ENCODE results near the gene ANXA11. TPM values are rescaled to one million over a fixed set of nuclear protein-coding genes. Genes with fewer than 3 reads are reported as not detected.

Gene ANXA11
- total RNA-seq, 2 donors from 2014 or later, result 158 to 174 TPM

DNA sequence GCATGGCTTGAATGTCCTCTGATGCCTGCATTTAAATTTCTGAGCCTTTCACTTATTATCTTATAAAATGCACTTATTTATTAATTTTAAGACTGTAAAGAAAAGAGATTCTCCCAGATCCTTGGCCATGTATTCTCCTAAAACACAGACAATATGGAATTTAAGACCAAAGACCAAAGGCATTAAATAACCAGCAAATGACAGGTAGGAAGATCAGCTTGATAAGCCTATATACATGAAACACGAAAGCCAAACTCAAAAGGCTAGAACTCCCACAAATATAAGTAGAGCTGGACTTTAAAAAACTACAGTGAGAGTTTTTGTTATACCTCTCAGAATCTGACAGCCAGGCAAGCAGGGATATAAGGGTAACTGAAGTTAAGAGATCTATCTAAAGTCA is 5.1 kb downstream of the ANXA11 start:
- 44% methylated on average over 1 of the region's 1 CpG for WGBS

DNA sequence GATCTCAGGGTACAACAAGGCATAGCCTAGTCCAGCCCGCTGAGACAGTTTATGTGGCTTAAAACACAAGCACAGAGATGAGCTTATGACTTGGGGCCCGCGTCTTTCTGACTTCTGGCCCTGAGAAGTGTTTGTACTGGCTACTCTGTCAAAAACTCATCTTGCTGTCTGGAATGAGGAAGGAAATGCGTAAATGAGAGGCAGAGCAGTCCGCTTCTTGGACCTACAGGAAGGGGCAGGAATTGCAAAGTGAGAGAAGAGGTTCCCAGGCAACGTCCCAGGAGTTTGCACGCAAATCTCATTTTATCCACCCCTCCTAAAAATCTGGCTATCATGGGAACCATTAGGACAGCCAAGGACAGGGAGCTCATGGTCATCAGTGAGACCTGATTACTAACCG is 5.5 kb downstream of the ANXA11 start:
- peaks cover 14% of the 10 kb centered on the region for H3K4me1 ChIP-seq (replicated peaks)
- no peaks in the 10 kb centered on the region for H3K36me3 ChIP-seq
- H3K27ac ChIP-seq, result peak overlapping the region; percentile 32 to 48
- no peaks in the 10 kb centered on the region for H3K27me3 ChIP-seq (replicated peaks; ENCODE audit: insufficient read depth)
- 40% methylated on average over 8 of the region's 8 CpGs for WGBS
- no peak for DNase-seq (ENCODE audit: low spot score)
- intact Hi-C loops (cut with DNase I), result no loop called here
- no peaks in the 10 kb centered on the region for H3K9me3 ChIP-seq
- H3K4me3 ChIP-seq, result no peak overlapping the region
- TF ChIP-seq, protein P1, sequence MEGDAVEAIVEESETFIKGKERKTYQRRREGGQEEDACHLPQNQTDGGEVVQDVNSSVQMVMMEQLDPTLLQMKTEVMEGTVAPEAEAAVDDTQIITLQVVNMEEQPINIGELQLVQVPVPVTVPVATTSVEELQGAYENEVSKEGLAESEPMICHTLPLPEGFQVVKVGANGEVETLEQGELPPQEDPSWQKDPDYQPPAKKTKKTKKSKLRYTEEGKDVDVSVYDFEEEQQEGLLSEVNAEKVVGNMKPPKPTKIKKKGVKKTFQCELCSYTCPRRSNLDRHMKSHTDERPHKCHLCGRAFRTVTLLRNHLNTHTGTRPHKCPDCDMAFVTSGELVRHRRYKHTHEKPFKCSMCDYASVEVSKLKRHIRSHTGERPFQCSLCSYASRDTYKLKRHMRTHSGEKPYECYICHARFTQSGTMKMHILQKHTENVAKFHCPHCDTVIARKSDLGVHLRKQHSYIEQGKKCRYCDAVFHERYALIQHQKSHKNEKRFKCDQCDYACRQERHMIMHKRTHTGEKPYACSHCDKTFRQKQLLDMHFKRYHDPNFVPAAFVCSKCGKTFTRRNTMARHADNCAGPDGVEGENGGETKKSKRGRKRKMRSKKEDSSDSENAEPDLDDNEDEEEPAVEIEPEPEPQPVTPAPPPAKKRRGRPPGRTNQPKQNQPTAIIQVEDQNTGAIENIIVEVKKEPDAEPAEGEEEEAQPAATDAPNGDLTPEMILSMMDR (IDR thresholded peaks at IDR 0.05), result peak in 2 of 4 experiments; percentile 25 to 46
- TF ChIP-seq POLR2A (IDR thresholded peaks at IDR 0.05), result no peak
- TF ChIP-seq POLR2AphosphoS5 (IDR thresholded peaks at IDR 0.05), result peak; percentile 61

More for the DNA sequence above, 5.1 kb downstream of the ANXA11 start:
- Histone ChIP-seq H3K9me3 (no peaks in the 10 kb centered on the region), H3K27me3 (replicated peaks; ENCODE audit: insufficient read depth) (no peaks in the 10 kb centered on the region), H3K36me3 (no peaks in the 10 kb centered on the region), H3K27ac (peak overlapping the region; percentile 32 to 48), H3K4me1 (replicated peaks) (peaks cover 14% of the 10 kb centered on the region), H3K4me3 (no peak overlapping the region)
- intact Hi-C loops (cut with DNase I), result no loop called here
- no peak for TF ChIP-seq POLR2A (IDR thresholded peaks at IDR 0.05)
- DNase-seq (ENCODE audit: low spot score), result no peak

DNA sequence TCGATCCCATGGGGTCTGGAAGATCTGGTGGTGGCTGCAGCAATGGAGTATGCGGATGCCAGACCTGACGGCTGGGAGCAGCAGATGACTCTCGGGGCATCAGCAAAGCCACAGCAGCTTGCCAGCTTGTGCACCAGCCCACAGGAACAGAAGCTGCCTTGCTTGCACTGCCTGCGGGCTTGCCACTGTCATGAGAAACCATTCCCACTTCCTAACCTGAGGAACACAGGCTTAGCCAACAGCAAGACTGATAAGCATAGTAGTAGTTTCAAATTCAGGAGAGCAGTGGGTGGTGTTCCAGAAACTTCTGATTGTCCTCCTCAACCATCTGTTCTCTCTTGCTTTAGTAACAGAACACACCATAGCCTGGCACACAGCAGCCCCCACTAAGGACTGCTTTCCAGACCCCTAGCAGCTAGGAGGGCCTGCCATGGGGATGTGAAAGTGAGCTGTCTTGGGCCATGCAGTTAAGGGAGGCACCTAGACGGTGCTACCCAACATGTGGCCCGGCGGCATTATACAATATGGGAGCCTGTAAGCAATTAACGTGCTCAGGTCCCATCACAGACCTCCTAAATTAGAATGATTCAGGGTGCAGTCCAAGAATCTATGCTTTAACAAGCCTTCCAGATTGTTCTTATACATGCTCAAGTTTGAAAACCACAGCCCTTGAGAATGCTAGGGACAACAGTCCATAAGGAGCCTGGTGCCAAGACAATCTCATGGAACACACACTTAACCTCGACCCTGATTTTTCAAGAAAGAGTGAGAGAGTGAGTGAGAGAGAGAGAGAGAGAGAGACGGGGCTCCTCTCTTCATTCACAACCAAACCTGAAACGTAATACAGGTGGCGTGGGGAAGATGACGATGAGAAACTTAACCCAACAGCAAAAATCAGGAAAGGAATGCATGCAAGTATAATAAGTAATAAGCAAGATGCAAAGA is 7.1 kb downstream of the ANXA11 start:
- DNase-seq (ENCODE audit: low spot score), result no peak
- peak overlapping the region in 1 of 2 donors; percentile 16 for H3K27ac ChIP-seq
- intact Hi-C loops (cut with DNase I), result no loop called here
- WGBS, result 76% methylated on average over 14 of the region's 14 CpGs
- peaks cover 14% of the 10 kb centered on the region for H3K4me1 ChIP-seq (replicated peaks)
- H3K36me3 ChIP-seq, result no peaks in the 10 kb centered on the region
- TF ChIP-seq POLR2A (IDR thresholded peaks at IDR 0.05), result no peak
- TF ChIP-seq POLR2AphosphoS5 (IDR thresholded peaks at IDR 0.05), result no peak
- TF ChIP-seq, protein P1 (IDR thresholded peaks at IDR 0.05), result no peak
- no peaks in the 10 kb centered on the region for H3K9me3 ChIP-seq
- no peak overlapping the region for H3K4me3 ChIP-seq
- H3K27me3 ChIP-seq (replicated peaks; ENCODE audit: insufficient read depth), result no peaks in the 10 kb centered on the region

DNA sequence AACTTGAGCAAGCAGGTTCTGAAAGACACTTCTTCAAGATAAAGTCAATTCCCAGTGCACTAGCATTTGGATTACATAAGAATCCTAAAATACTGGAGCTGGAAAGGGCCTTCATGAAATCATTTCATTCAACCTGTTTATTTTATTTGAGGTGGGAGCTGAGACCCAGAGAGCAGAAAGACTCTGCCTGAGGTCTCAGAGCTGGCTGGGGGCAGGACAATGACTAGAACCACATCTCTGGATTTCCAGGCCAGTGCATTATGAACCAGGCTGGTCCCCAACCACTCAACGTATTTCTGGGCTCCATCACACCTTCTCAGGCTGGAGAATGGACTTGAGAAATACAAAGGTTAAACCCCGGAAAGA is 8.4 kb downstream of the ANXA11 start:
- H3K4me1 ChIP-seq (replicated peaks), result peaks cover 14% of the 10 kb centered on the region

DNA sequence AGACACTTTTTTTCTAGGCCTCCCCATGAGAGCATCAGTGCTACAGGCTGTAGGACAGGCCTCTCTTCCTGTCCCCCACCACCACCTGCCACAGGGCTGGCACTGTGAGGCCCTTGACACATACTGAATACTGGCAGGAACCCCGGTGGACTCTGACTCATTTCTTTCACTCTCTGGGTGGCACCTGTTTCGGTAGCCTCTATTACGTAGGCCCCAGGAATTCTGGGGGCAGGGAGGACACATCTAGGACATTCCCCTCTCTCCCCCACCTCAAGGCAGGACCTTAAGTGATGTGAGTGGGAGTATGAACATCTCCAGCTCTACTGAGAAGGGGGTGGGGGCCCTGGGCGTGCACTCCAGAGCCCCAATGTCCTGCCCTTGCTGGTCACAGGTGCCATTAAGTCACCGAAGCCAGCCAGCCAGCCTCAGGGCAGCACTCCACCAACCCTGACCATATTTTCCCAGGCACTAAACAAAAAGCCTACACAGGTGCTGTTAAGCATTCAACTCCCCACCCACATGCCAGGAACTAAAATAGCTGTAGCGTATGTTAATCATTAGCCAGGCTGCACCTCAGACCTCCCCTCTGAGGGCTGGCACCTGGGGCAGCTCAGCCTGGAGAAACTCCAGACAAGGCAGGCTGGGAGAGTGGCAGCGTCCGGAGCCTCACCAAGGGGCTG is 8.9 kb downstream of the ANXA11 start:
- intact Hi-C loops (cut with DNase I), result no loop called here
- WGBS, result 40% methylated on average over 8 of the region's 8 CpGs
- peak overlapping the region; percentile 65 to 78 for H3K27ac ChIP-seq
- DNase-seq (ENCODE audit: low spot score), result peak; percentile 61
- H3K4me3 ChIP-seq, result no peak overlapping the region
- H3K36me3 ChIP-seq, result no peaks in the 10 kb centered on the region
- H3K9me3 ChIP-seq, result no peaks in the 10 kb centered on the region
- peaks cover 14% of the 10 kb centered on the region for H3K4me1 ChIP-seq (replicated peaks)
- peak; percentile 27 for TF ChIP-seq POLR2AphosphoS5 (IDR thresholded peaks at IDR 0.05)
- TF ChIP-seq, protein P1 (IDR thresholded peaks at IDR 0.05), result peak in 1 of 4 experiments; percentile 3
- peak; percentile 29 for TF ChIP-seq POLR2A (IDR thresholded peaks at IDR 0.05)
- H3K27me3 ChIP-seq (replicated peaks; ENCODE audit: insufficient read depth), result no peaks in the 10 kb centered on the region

More for the DNA sequence above, 8.4 kb downstream of the ANXA11 start:
- intact Hi-C loops (cut with DNase I), result no loop called here
- TF ChIP-seq POLR2A (IDR thresholded peaks at IDR 0.05) (no peak), POLR2AphosphoS5 (IDR thresholded peaks at IDR 0.05) (no peak)
- TF ChIP-seq, protein P1 (IDR thresholded peaks at IDR 0.05), result no peak
- no peak for DNase-seq (ENCODE audit: low spot score)
- WGBS, result 61% methylated on average over 2 of the region's 2 CpGs
- Histone ChIP-seq H3K27me3 (replicated peaks; ENCODE audit: insufficient read depth) (no peaks in the 10 kb centered on the region), H3K9me3 (no peaks in the 10 kb centered on the region), H3K27ac (peak overlapping the region; percentile 65 to 78), H3K36me3 (no peaks in the 10 kb centered on the region), H3K4me3 (no peak overlapping the region)

Measured in prostate gland (tissue), 2 donors.